CD8-positive, alpha-beta memory T cell (primary cell): Measurements from ENCODE around the gene NFKB2. TPM values are rescaled to one million over a fixed set of nuclear protein-coding genes. Genes with fewer than 3 reads are reported as not detected.

Source experiments
- CTCF ChIA-PET: fragments of 350-600 bp; sonication (Branson Sonifier 250); formaldehyde crosslinking; loops from one replicate; lab custom pipeline; 2021; ENCODE audit warnings: antibody characterized with exemption; lab: Charles Lee
- POLR2A ChIA-PET: fragments of 350-600 bp; sonication (Branson Sonifier 250); formaldehyde crosslinking; loops from one replicate; lab custom pipeline; 2021; ENCODE audit warnings: antibody characterized with exemption; lab: Charles Lee
- DNase-seq, 5 donors: peaks; one replicate each; pipeline versions ENCODE4 v3.0.0 to v3.0.0-alpha.2; 2020 to 2022; ENCODE audit warnings: mixed read lengths in 1 of 5
- H3K27ac ChIP-seq: one replicate; pipeline ENCODE4 v1.7.0; 2013; ENCODE audit warnings: low read depth, mild to moderate bottlenecking, low read length, moderate library complexity
- H3K27me3 ChIP-seq: 2 replicates; pipeline ENCODE4 v1.7.0; 2013; ENCODE audit warnings: low read length, mild to moderate bottlenecking; ENCODE audit not compliant: insufficient read depth, poor library complexity, severe bottlenecking
- H3K36me3 ChIP-seq: 2 replicates; pipeline ENCODE4 v1.7.0; 2013; ENCODE audit warnings: mild to moderate bottlenecking, low read length, moderate library complexity; ENCODE audit not compliant: insufficient read depth
- H3K4me1 ChIP-seq: 2 replicates; pipeline ENCODE4 v1.7.0; 2013; ENCODE audit warnings: mild to moderate bottlenecking, low read length, moderate library complexity; ENCODE audit not compliant: insufficient read depth
- H3K4me3 ChIP-seq: 2 replicates; pipeline ENCODE4 v1.7.0; 2013; ENCODE audit warnings: mild to moderate bottlenecking, low read length
- H3K9me3 ChIP-seq: 2 replicates; pipeline ENCODE4 v1.7.0; 2013; ENCODE audit warnings: mild to moderate bottlenecking, low read length
- H3K27ac Mint-ChIP-seq, 8 donors: one replicate each; pipeline ENCODE4 v1.8.0; 2020 to 2021; ENCODE audit warnings: mixed read lengths in 8 of 8, mild to moderate bottlenecking in 6 of 8, inconsistent platforms in 3 of 8, moderate library complexity in 3 of 8
- H3K27me3 Mint-ChIP-seq, 2 donors: one replicate each; pipeline ENCODE4 v1.8.0; 2020 to 2021; ENCODE audit warnings: mixed read lengths in 2 of 2, mild to moderate bottlenecking in 1 of 2, moderate library complexity in 1 of 2
- H3K36me3 Mint-ChIP-seq, 3 donors: one replicate each; pipeline ENCODE4 v1.8.0; 2020 to 2021; ENCODE audit warnings: mixed read lengths in 3 of 3, inconsistent platforms in 1 of 3, mild to moderate bottlenecking in 1 of 3
- H3K4me1 Mint-ChIP-seq, 3 donors: one replicate each; pipeline ENCODE4 v1.8.0; 2020 to 2021; ENCODE audit warnings: mixed read lengths in 3 of 3, inconsistent platforms in 1 of 3, mild to moderate bottlenecking in 1 of 3
- H3K4me3 Mint-ChIP-seq, 7 donors: one replicate each; pipeline ENCODE4 v1.8.0; 2020 to 2021; ENCODE audit warnings: mixed read lengths in 7 of 7, mild to moderate bottlenecking in 6 of 7, moderate library complexity in 4 of 7, inconsistent platforms in 2 of 7
- H3K9me3 Mint-ChIP-seq, 5 donors: one replicate each; pipeline ENCODE4 v1.8.0; 2020 to 2022; ENCODE audit warnings: mixed read lengths in 5 of 5, mild to moderate bottlenecking in 3 of 5, moderate library complexity in 2 of 5, inconsistent platforms in 1 of 5
- polyA plus RNA-seq: library from polyadenylated mRNA; unstranded; fragments of 300-500 nt; fragmentation: Illumina TruSeq; gene quantifications from one replicate; pipeline ENCODE4 v1.2.3, GENCODE V29; 2021
- total RNA-seq, 2 experiments: library from RNA; stranded (reverse); gene quantifications; one replicate each; pipeline ENCODE4 v1.2.3, GENCODE V29; 2021

NFKB2 gene
- total and polyA plus RNA-seq, 3 experiments from 2014 or later: 14.0 to 324 (median 323) TPM

GRCh38 chr10:102416283-102416682 is 20.8 kb downstream of the NFKB2 start:
- Mint-ChIP-seq H3K27me3 (peaks cover 34 to 57% of the 10 kb centered on the region in 2 donors), H3K27ac (no peak overlapping the region), H3K36me3 (peaks cover 0 to 6% (median 0%) of the 10 kb centered on the region in 3 donors), H3K4me1 (peaks cover 25 to 38% (median 29%) of the 10 kb centered on the region in 3 donors), H3K9me3 (no peaks in the 10 kb centered on the region), H3K4me3 (peak overlapping the region in 1 of 7 donors; percentile 41)
- no peaks in the 10 kb centered on the region for H3K36me3 ChIP-seq
- H3K9me3 ChIP-seq: no peaks in the 10 kb centered on the region
- POLR2A ChIA-PET: no interaction called here
- CTCF ChIA-PET: interaction anchor here (1.1 to 1.6 kb wide), 3 partner anchors 17 to 62 kb away, joined by 3 to 10 read pairs (median 6); no protein-coding TSS in a partner anchor
- no peak overlapping the region for H3K27ac ChIP-seq
- H3K4me3 ChIP-seq: no peak overlapping the region
- no peak for DNase-seq
- H3K4me1 ChIP-seq: peaks cover 23% of the 10 kb centered on the region
- peaks cover 19% of the 10 kb centered on the region for H3K27me3 ChIP-seq

- Histone ChIP-seq H3K27ac (no peak overlapping the region), H3K4me3 (no peak overlapping the region), H3K36me3 (no peaks in the 10 kb centered on the region), H3K4me1 (peaks cover 23% of the 10 kb centered on the region), H3K27me3 (peaks cover 15% of the 10 kb centered on the region), H3K9me3 (no peaks in the 10 kb centered on the region)
- ChIA-PET CTCF (interaction anchor here (1.8 kb wide), 1 partner anchor 17 kb away, joined by 5 read pairs; no protein-coding TSS in a partner anchor), POLR2A (no interaction called here)
- Mint-ChIP-seq H3K27me3 (peaks cover 32 to 53% of the 10 kb centered on the region in 2 donors), H3K4me1 (peaks cover 23 to 36% (median 27%) of the 10 kb centered on the region in 3 donors), H3K9me3 (no peaks in the 10 kb centered on the region), H3K36me3 (peaks cover 0 to 6% (median 0%) of the 10 kb centered on the region in 3 donors), H3K27ac (no peak overlapping the region), H3K4me3 (peak overlapping the region in 1 of 7 donors; percentile 83)
- no peak for DNase-seq
Observed at GRCh38 chr10:102416695-102417094, 21.2 kb downstream of the NFKB2 start.

GRCh38 chr10:102418622-102419268 is 23.2 kb downstream of the NFKB2 start, which contains the start of gene PSD:
PSD (minus strand) TSS chr10:102418785; CDS start chr10:102417038, 1,747 bp downstream.
- H3K4me3 ChIP-seq: peak within 1 kb of the TSS; percentile 95
- H3K27ac Mint-ChIP-seq: peak within 1 kb of the TSS in 2 of 8 donors; percentile 59 to 89
- H3K9me3 Mint-ChIP-seq: no peaks in the 10 kb centered on the region
- peaks cover 0 to 16% (median 0%) of the 10 kb centered on the region in 3 donors for H3K36me3 Mint-ChIP-seq
- peak within 1 kb of the TSS; percentile 92 to 99 (median 99) for H3K4me3 Mint-ChIP-seq
- peaks cover 35% of the 10 kb centered on the region for H3K4me1 ChIP-seq
- ChIA-PET CTCF (interaction anchor here (1.5 to 1.8 kb wide), 2 partner anchors 14 to 19 kb away, joined by 5 to 6 read pairs; no protein-coding TSS in a partner anchor), POLR2A (interaction anchor here (1.1 kb wide), 1 partner anchor 9 kb away, joined by 3 read pairs; no protein-coding TSS in a partner anchor)
- no peaks in the 10 kb centered on the region for H3K9me3 ChIP-seq
- peaks cover 20 to 44% (median 29%) of the 10 kb centered on the region in 3 donors for H3K4me1 Mint-ChIP-seq
- H3K27ac ChIP-seq: no peak within 1 kb of the TSS
- H3K36me3 ChIP-seq: peaks cover 7% of the 10 kb centered on the region
- peaks cover 2% of the 10 kb centered on the region for H3K27me3 ChIP-seq
- DNase-seq: no peak
- H3K27me3 Mint-ChIP-seq: peaks cover 23 to 37% of the 10 kb centered on the region in 2 donors

GRCh38 chr10:102419269-102420180 is 24.0 kb downstream of the NFKB2 start:
- Histone ChIP-seq H3K27ac (no peak overlapping the region), H3K9me3 (no peaks in the 10 kb centered on the region), H3K36me3 (peaks cover 7% of the 10 kb centered on the region), H3K27me3 (peaks cover 2% of the 10 kb centered on the region), H3K4me3 (peak overlapping the region; percentile 95), H3K4me1 (peaks cover 35% of the 10 kb centered on the region)
- Mint-ChIP-seq H3K9me3 (no peaks in the 10 kb centered on the region), H3K4me1 (peaks cover 20 to 49% (median 29%) of the 10 kb centered on the region in 3 donors), H3K27ac (peak overlapping the region in 2 of 8 donors; percentile 59 to 89), H3K4me3 (peak overlapping the region; percentile 92 to 99 (median 99)), H3K27me3 (peaks cover 21 to 29% of the 10 kb centered on the region in 2 donors), H3K36me3 (peaks cover 0 to 23% (median 0%) of the 10 kb centered on the region in 3 donors)
- ChIA-PET CTCF (interaction anchor here (0.8 to 4.1 kb wide), 10 partner anchors 11 to 189 kb away, joined by 3 to 37 read pairs (median 6); partner anchors contain the start of genes C10orf95, CUEDC2 and NFKB2), POLR2A (interaction anchor here (0.6 to 5.6 kb wide), 6 partner anchors 10 to 34 kb away, joined by 5 to 45 read pairs (median 20); partner anchors contain the start of genes C10orf95, CUEDC2 and NFKB2)
- DNase-seq: peak; percentile 53 to 83 (median 62)

- peaks cover 0 to 27% (median 0%) of the 10 kb centered on the region in 3 donors for H3K36me3 Mint-ChIP-seq
- H3K4me3 ChIP-seq: peak overlapping the region; percentile 95
- peak overlapping the region; percentile 74 for H3K27ac ChIP-seq
- no peak for DNase-seq
- peaks cover 20 to 49% (median 29%) of the 10 kb centered on the region in 3 donors for H3K4me1 Mint-ChIP-seq
- H3K4me1 ChIP-seq: peaks cover 35% of the 10 kb centered on the region
- H3K27ac Mint-ChIP-seq: peak overlapping the region; percentile 89 to 98 (median 96)
- H3K9me3 Mint-ChIP-seq: no peaks in the 10 kb centered on the region
- H3K27me3 Mint-ChIP-seq: peaks cover 20 to 24% of the 10 kb centered on the region in 2 donors
- ChIA-PET CTCF (interaction anchor here (0.8 to 4.1 kb wide), 14 partner anchors 10 to 222 kb away, joined by 3 to 37 read pairs (median 6); partner anchors contain the start of genes C10orf95, CUEDC2 and NFKB2), POLR2A (interaction anchor here (0.6 to 5.6 kb wide), 9 partner anchors 9 to 59 kb away, joined by 3 to 45 read pairs (median 5); partner anchors contain the start of genes C10orf95, CUEDC2 and NFKB2)
- peaks cover 7% of the 10 kb centered on the region for H3K36me3 ChIP-seq
- peak overlapping the region; percentile 92 to 99 (median 99) for H3K4me3 Mint-ChIP-seq
- H3K27me3 ChIP-seq: peaks cover 2% of the 10 kb centered on the region
- H3K9me3 ChIP-seq: no peaks in the 10 kb centered on the region
Observed at GRCh38 chr10:102420181-102420713, 24.7 kb downstream of the NFKB2 start.

GRCh38 chr10:102420714-102421506 is 25.4 kb downstream of the NFKB2 start, which contains the start of gene FBXL15:
FBXL15 (plus strand) TSS chr10:102420836; CDS start chr10:102421130, 294 bp downstream.
- H3K4me1 Mint-ChIP-seq: peaks cover 20 to 52% (median 32%) of the 10 kb centered on the region in 3 donors
- peaks cover 18% of the 10 kb centered on the region in 2 donors for H3K27me3 Mint-ChIP-seq
- H3K4me1 ChIP-seq: peaks cover 35% of the 10 kb centered on the region
- POLR2A ChIA-PET: interaction anchor here (0.6 to 5.6 kb wide), 10 partner anchors 9 to 58 kb away, joined by 3 to 45 read pairs (median 4); partner anchors contain the start of genes C10orf95, CUEDC2 and NFKB2
- H3K27me3 ChIP-seq: peaks cover 2% of the 10 kb centered on the region
- H3K36me3 ChIP-seq: peaks cover 7% of the 10 kb centered on the region
- CTCF ChIA-PET: interaction anchor here (0.6 to 4.1 kb wide), 15 partner anchors 10 to 251 kb away, joined by 3 to 37 read pairs (median 5); partner anchors contain the start of genes C10orf95 and CUEDC2
- DNase-seq: peak; percentile 86 to 96 (median 91)
- peaks cover 0 to 29% (median 0%) of the 10 kb centered on the region in 3 donors for H3K36me3 Mint-ChIP-seq
- H3K4me3 ChIP-seq: peak within 1 kb of the TSS; percentile 95
- H3K27ac Mint-ChIP-seq: peak within 1 kb of the TSS; percentile 89 to 98 (median 96)
- H3K27ac ChIP-seq: peak within 1 kb of the TSS; percentile 74
- no peaks in the 10 kb centered on the region for H3K9me3 ChIP-seq
- peak within 1 kb of the TSS; percentile 92 to 99 (median 99) for H3K4me3 Mint-ChIP-seq
- H3K9me3 Mint-ChIP-seq: no peaks in the 10 kb centered on the region
